Measurements from ENCODE around the gene BCAS2.

GRCh38 chr1:114610546-114611245 is 29.3 kb upstream of the BCAS2 start:
- TF ChIP-seq, protein P1, sequence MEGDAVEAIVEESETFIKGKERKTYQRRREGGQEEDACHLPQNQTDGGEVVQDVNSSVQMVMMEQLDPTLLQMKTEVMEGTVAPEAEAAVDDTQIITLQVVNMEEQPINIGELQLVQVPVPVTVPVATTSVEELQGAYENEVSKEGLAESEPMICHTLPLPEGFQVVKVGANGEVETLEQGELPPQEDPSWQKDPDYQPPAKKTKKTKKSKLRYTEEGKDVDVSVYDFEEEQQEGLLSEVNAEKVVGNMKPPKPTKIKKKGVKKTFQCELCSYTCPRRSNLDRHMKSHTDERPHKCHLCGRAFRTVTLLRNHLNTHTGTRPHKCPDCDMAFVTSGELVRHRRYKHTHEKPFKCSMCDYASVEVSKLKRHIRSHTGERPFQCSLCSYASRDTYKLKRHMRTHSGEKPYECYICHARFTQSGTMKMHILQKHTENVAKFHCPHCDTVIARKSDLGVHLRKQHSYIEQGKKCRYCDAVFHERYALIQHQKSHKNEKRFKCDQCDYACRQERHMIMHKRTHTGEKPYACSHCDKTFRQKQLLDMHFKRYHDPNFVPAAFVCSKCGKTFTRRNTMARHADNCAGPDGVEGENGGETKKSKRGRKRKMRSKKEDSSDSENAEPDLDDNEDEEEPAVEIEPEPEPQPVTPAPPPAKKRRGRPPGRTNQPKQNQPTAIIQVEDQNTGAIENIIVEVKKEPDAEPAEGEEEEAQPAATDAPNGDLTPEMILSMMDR (IDR thresholded peaks at IDR 0.05; ENCODE audit: insufficient read depth, low read length, poor library complexity, severe bottlenecking), result no peak
- TF ChIP-seq EZH2phosphoT487 (conservative IDR thresholded peaks at IDR 0.05; ENCODE audit: low read length), result no peak

Measured in SU-DHL-6 (cell line).